Ovary (tissue), 9 donors: ENCODE results near the gene SSBP4. TPM values are rescaled to one million over a fixed set of nuclear protein-coding genes. Genes with fewer than 3 reads are reported as not detected.

Source experiments
- DNase-seq, 5 donors: peaks; one replicate each; pipeline ENCODE4 v3.0.0-alpha.2; 2019 to 2020
- H3K27ac ChIP-seq, 2 donors: fragments of 200-600 bp; one replicate each; pipeline versions ENCODE4 v1.5.1 to v1.8.0; 2019 to 2022
- H3K27me3 ChIP-seq: fragments of 200-600 bp; one replicate; pipeline ENCODE4 v1.8.0; 2022
- H3K36me3 ChIP-seq: fragments of 200-600 bp; sonication (generic); one replicate; pipeline ENCODE4 v1.5.1; 2019
- H3K4me1 ChIP-seq: one replicate; pipeline ENCODE4 v1.8.1; 2013; ENCODE audit warnings: mild to moderate bottlenecking, moderate library complexity; ENCODE audit not compliant: insufficient read depth
- H3K4me3 ChIP-seq: fragments of 200-600 bp; sonication (generic); one replicate; pipeline ENCODE4 v1.5.1; 2017
- H3K9me3 ChIP-seq, 2 donors: fragments of 200-600 bp in 1 of 2; sonication (generic) in 1 of 2; one replicate each; pipeline versions ENCODE4 v1.5.1 to v1.8.1; 2013 to 2019; ENCODE audit warnings: mild to moderate bottlenecking in 1 of 2, moderate library complexity in 1 of 2
- CTCF ChIP-seq, 3 donors: fragments of 450-650 bp in 2 of 3; fragments of 200-600 bp in 1 of 3; IDR thresholded peaks; one replicate each; pipeline versions ENCODE4 v1.5.1 to v1.8.0; 2016 to 2022; ENCODE audit warnings: antibody characterized with exemption in 3 of 3, mild to moderate bottlenecking in 1 of 3
- EP300 ChIP-seq: sonication (generic); formaldehyde crosslinking; IDR thresholded peaks from one replicate; pipeline ENCODE4 v1.6.1; 2017; ENCODE audit warnings: antibody characterized with exemption
- POLR2A ChIP-seq: fragments of 450-650 bp; IDR thresholded peaks from one replicate; pipeline ENCODE4 v1.6.1; 2017; ENCODE audit warnings: antibody characterized with exemption, mild to moderate bottlenecking, moderate library complexity
- WGBS, 3 donors: extraction: QIAGEN DNeasy Blood & Tissue Kit in 1 of 3; methylation state at CpG; one replicate each; pipeline versions ENCODE4 v1.1.5 to v1.1.7; 2013 to 2017; 5-methylcytosine and 5-hydroxymethylcytosine counted together
- intact Hi-C, 4 donors: fragments of 100-400 bp; cut with DNase I; formaldehyde crosslinking; loops; one replicate each; pipeline versions ENCODE4 v1.11.0 to v1.15.1; 2022 to 2023
- polyA plus RNA-seq, 2 donors: library from polyadenylated mRNA; stranded (reverse); fragments of 200-250 nt in 1 of 2; fragments of 350-450 nt in 1 of 2; fragmentation: Illumina TruSeq in 1 of 2; extraction: RNeasy Lipid Tissue Mini Kit (QIAGEN cat#74804) in 1 of 2; gene quantifications; one replicate each; pipeline ENCODE4 v1.2.3, GENCODE V29; 2013 to 2014
- total RNA-seq, 7 donors: library from RNA; depleted of rRNA in 2 of 7; stranded (reverse); fragments of >200 nt in 2 of 7; fragmentation: NEBNext Ultra II Directional in 3 of 7; extraction: Animal tissue kit (Norgen Biotek cat#: 25700) in 3 of 7; gene quantifications; one replicate each; pipeline versions ENCODE4 v1.1.0 to v1.2.4, GENCODE V29; 2016 to 2023
- donor health status: DM: no; HTN: no; CAD: no; lungs with moderate emphysema.
- donor health status: DM: no; HTN: no; CAD: no.
- donor health status: Bipolar disorder and iron deficiency.
- donor health status: DM: yes; HTN: yes; CAD: no.
- donor health status: DM: no; HTN: no; CAD: no.
- donor health status: DM: yes; HTN: yes; CAD: no.

SSBP4 gene
- total and polyA plus RNA-seq, 9 donors = 4.6 to 124 (median 88.3) TPM

GRCh38 chr19:18473706-18474087, 54.5 kb downstream of the SSBP4 start:
- intact Hi-C loops = no loop called here
- Histone ChIP-seq H3K27me3 (no peaks in the 10 kb centered on the region), H3K4me3 (no peak overlapping the region), H3K27ac (peak overlapping the region in 1 of 2 donors; percentile 2), H3K36me3 (no peaks in the 10 kb centered on the region), H3K9me3 (no peaks in the 10 kb centered on the region), H3K4me1 (peaks cover 27% of the 10 kb centered on the region)
- WGBS, 3 donors = 74 to 84% (median 81%) methylated on average over 8 of the region's 8 CpGs
- DNase-seq = no peak
- TF ChIP-seq CTCF (IDR thresholded peaks at IDR 0.05) (no peak), POLR2A (no peak), EP300 (no peak)

- Histone ChIP-seq H3K4me1 (peaks cover 35% of the 10 kb centered on the region), H3K36me3 (no peaks in the 10 kb centered on the region), H3K4me3 (no peak overlapping the region), H3K27ac (no peak overlapping the region), H3K27me3 (no peaks in the 10 kb centered on the region), H3K9me3 (no peaks in the 10 kb centered on the region)
- intact Hi-C loops = no loop called here
- TF ChIP-seq EP300 (no peak), CTCF (IDR thresholded peaks at IDR 0.05) (no peak), POLR2A (no peak)
- DNase-seq = no peak
- WGBS, 3 donors = 87 to 92% (median 89%) methylated on average over 13 of the region's 13 CpGs
These were observed 55.2 kb downstream of the SSBP4 start for GRCh38 chr19:18474366-18474887.

- H3K4me1 ChIP-seq = peaks cover 35% of the 10 kb centered on the region
- intact Hi-C loops = no loop called here
These were observed 55.8 kb downstream of the SSBP4 start for GRCh38 chr19:18475004-18475453.

GRCh38 chr19:18475762-18476331, 56.6 kb downstream of the SSBP4 start:
- no peak overlapping the region for H3K4me3 ChIP-seq
- H3K27me3 ChIP-seq = no peaks in the 10 kb centered on the region
- WGBS, 3 donors = 61 to 73% (median 63%) methylated on average over 19 of the region's 19 CpGs
- no peaks in the 10 kb centered on the region for H3K9me3 ChIP-seq
- no peak for DNase-seq
- H3K4me1 ChIP-seq = peaks cover 36% of the 10 kb centered on the region
- H3K36me3 ChIP-seq = no peaks in the 10 kb centered on the region
- intact Hi-C loops = no loop called here
- no peak for TF ChIP-seq POLR2A
- no peak for TF ChIP-seq CTCF (IDR thresholded peaks at IDR 0.05)
- no peak for TF ChIP-seq EP300
- H3K27ac ChIP-seq = no peak overlapping the region

More at GRCh38 chr19:18475004-18475453, 55.8 kb downstream of the SSBP4 start:
- Histone ChIP-seq H3K27me3 (no peaks in the 10 kb centered on the region), H3K36me3 (no peaks in the 10 kb centered on the region), H3K27ac (no peak overlapping the region), H3K9me3 (no peaks in the 10 kb centered on the region), H3K4me3 (no peak overlapping the region)
- DNase-seq = no peak
- TF ChIP-seq POLR2A (no peak), EP300 (no peak), CTCF (IDR thresholded peaks at IDR 0.05) (no peak)
- 53 to 65% (median 64%) methylated on average over 5 of the region's 5 CpGs for WGBS, 3 donors
